Bronchial smooth muscle cell (primary cell): ENCODE measurements around the gene GABRE. TPM values are rescaled to one million over a fixed set of nuclear protein-coding genes. Genes with fewer than 3 reads are reported as not detected.

ENCODE experiments used
- total RNA-seq: library from RNA; depleted of rRNA; stranded (reverse); fragments of >200 nt; gene quantifications from 2 replicates; pipeline ENCODE4 v1.2.1, GENCODE V29; 2014

GABRE gene, protein sequence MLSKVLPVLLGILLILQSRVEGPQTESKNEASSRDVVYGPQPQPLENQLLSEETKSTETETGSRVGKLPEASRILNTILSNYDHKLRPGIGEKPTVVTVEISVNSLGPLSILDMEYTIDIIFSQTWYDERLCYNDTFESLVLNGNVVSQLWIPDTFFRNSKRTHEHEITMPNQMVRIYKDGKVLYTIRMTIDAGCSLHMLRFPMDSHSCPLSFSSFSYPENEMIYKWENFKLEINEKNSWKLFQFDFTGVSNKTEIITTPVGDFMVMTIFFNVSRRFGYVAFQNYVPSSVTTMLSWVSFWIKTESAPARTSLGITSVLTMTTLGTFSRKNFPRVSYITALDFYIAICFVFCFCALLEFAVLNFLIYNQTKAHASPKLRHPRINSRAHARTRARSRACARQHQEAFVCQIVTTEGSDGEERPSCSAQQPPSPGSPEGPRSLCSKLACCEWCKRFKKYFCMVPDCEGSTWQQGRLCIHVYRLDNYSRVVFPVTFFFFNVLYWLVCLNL
- total RNA-seq: 5.2 and 11.0 TPM in 2 replicates

DNA sequence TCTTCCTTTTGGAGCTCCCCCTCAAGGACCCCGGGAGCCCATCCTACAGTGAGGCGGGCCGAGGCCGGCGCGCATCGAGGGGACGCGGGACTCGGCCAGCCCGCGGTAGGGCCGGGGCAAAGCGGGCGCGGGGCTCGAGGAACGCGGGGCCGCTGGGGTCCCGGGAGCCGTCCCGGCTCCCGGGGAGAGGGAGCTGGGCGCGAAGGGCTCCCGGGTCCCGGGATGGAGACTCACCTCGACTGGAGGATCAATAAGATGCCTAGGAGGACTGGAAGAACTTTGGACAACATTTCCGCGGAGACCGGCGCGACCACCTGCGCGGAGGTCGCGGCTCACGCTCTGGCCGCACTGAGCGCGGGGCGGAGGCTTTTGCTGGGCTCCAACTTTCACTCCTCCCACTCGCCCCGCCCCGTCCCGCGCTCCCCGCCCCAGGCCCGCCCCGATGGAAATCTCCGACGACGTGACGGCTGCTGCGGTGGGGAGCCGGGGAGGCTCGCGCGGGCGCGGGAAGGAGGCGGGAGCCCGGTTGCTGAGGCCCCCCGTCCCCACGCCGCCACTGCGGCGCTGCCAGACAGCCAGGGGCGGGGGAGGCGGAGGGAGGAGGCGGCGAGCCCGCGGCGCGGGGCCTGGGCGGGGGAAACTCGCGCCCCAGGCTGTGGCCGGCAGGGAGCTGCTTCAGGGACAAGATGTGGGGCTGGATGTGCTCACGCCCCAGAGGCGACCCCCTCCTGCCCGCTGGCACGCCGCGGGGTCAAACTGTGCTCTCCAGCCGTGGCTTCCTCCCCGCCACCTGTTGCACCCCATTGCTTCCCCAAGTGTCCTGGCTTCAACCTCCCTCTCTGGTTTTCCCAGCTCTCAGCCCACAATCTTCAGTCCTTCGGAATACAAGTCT lies at the start of gene GABRE:
Gene GABRE, minus strand, starts transcription at position 341 of the 892 bp plus-strand sequence. Its CDS starts 51 bp downstream, at position 290.

DNA sequence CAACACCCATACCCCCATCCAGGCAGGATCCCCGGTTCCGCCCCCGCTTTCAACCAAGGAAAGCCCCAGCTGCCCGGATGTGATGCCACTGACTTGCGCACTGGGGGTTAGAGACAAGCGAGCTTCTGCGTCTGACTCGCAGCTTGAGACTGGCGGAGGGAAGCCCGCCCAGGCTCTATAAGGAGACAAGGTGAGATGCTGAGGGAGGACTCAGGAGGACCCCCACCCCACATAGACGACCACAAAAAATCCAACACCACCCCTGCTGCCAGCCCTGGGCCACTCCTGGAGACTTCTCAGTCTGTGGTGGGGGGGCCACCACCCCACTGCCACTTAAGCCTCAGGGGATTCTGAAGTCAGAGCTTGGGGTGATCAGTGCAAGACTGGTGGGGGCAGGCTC lies 61.7 kb downstream of the GABRE start, which contains the start of gene MAGEA4:
Gene MAGEA4, plus strand, starts transcription at position 110 of the 400 bp plus-strand sequence. CDS start 10,776 bp downstream, outside the sequence.

Other genes starting within 250 kb of the GABRE start
- not detected in 2 replicates for gene CNGA2, start 239.9 kb downstream of the GABRE start, total RNA-seq
- gene MAGEA4, start 61.8 kb downstream of the GABRE start, total RNA-seq: not detected in 2 replicates
- not detected in 2 replicates for gene MAGEA10, start 163.9 kb upstream of the GABRE start, total RNA-seq